B cell (primary cell): Measurements from ENCODE around the gene SZT2.

Source experiments
- EZH2 ChIP-seq: IDR thresholded peaks from 2 replicates; pipeline ENCODE4 v1.6.1; 2012; ENCODE audit warnings: borderline replicate concordance, low read depth, mild to moderate bottlenecking, moderate library complexity, low read length; ENCODE audit not compliant: insufficient read depth, poor library complexity, severe bottlenecking
- TF ChIP-seq, protein P1 (sequence below): fragments of 200-600 bp; IDR thresholded peaks from one replicate; pipeline ENCODE4 v1.8.0; 2022; ENCODE audit warnings: antibody characterized with exemption, mild to moderate bottlenecking

DNA sequence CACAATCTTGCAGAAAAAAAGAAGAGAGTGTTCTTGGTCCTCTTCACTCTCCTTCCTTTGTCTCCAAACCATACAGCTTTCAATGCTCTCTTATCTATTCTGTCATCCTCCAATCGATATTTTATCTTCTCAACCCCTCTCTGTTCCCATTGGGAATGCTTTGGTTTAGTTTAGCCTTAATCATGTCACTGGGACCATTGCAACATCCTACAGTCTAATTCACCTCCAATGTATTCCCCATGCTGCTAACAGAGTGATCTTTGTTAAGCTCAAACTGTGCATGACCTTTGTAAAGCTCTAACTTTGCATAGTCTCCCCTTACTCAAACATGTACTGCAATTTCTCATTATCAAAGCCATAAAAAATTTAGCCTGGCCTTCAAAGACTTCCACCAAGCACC lies 49.1 kb upstream of the SZT2 start:
- TF ChIP-seq, protein P1, sequence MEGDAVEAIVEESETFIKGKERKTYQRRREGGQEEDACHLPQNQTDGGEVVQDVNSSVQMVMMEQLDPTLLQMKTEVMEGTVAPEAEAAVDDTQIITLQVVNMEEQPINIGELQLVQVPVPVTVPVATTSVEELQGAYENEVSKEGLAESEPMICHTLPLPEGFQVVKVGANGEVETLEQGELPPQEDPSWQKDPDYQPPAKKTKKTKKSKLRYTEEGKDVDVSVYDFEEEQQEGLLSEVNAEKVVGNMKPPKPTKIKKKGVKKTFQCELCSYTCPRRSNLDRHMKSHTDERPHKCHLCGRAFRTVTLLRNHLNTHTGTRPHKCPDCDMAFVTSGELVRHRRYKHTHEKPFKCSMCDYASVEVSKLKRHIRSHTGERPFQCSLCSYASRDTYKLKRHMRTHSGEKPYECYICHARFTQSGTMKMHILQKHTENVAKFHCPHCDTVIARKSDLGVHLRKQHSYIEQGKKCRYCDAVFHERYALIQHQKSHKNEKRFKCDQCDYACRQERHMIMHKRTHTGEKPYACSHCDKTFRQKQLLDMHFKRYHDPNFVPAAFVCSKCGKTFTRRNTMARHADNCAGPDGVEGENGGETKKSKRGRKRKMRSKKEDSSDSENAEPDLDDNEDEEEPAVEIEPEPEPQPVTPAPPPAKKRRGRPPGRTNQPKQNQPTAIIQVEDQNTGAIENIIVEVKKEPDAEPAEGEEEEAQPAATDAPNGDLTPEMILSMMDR = no peak
- no peak for TF ChIP-seq EZH2
